ENCODE results near the gene MPP1.
"Not testable (repeated sequence)": the region's sequence is repeated elsewhere in the genome, so short reads cannot be mapped to it uniquely, and the experiment has no call there.

MPP1 gene

GRCh38 chrX:154804957-154805695, at the start of gene MPP1:
Gene MPP1, minus strand, starts transcription at chrX:154805485. Its CDS starts 112 bp downstream, at chrX:154805373.
- peak; percentile 25 to 63 (median 55) for DNase-seq (ENCODE audit: low read depth in 3 of 3, low spot score in 1 of 3)

DNA sequence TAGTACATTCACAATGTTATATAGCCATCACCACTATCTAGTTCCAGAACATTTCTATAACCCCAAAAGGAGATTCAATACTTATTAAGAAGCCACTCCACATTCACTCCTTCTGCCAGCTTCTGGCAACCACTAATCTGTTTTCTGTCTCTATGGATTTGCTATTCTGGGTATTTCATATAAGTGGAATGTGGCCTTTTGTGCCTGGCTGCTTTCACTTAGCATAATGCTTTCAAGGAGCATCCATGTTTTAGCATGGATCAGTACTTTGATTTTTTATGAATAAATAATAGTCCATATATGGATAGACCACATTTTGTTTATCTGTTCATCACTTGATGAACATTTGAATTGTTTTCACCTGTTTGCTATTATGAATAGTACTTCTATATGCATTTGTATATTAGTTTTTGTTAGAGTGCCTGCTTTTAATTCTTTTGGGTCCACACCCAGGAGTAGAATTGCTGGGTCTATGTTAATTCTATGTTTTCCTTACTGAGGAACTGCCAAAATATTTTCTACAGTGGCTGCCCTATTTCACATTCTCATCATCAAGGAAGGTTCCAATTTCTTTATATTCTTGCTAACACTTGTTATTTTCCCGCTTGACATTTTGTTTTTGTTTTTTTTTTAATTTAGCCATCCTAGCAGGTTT, 45.8 kb upstream of the MPP1 start:
- no peak for DNase-seq (ENCODE audit: low read depth in 3 of 3, low spot score in 1 of 3)

DNA sequence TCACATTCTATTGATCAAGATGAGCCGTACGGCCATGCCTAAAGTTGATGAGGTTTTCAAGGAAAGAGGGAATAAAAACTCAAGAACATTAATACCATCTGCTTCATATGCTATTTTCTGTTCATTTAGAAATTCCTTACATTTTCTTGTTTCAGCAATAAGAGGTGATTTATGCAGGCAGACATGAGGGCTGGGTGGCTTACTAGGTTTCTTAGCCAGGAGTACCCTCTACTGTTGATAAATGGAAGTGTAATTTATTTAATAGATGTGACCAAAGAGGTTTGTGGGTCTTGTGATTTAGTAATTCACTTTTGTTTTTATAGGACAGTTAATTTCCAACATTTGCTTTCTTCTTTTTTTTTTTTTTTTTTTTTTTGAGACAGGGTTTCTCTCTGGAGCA, 35.6 kb upstream of the MPP1 start:
- no peak for DNase-seq (ENCODE audit: low read depth in 3 of 3, low spot score in 1 of 3)

GRCh38 chrX:154836163-154836562, 30.9 kb upstream of the MPP1 start:
- DNase-seq (ENCODE audit: low read depth in 3 of 3, low spot score in 1 of 3), result no peak

DNA sequence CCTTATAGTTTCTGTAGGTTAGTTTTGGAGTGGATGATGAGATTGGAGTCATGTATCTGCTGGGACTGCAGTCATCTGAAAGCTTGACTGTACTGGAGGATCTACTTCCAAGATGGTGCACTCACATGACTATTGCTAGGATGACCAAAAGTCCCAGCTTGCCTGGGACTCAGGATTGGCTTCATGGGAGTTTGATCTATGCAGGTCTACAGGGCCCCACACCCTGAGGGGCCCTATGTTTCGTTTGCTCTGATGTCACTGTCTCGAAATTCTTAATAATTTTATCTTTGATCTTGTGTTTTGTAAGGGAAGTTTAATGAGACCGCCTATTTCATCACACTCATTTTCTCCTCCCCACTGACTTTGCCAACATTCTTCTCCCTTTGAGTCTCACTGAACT, 29.3 kb upstream of the MPP1 start, which contains the start of gene SMIM9:
Gene SMIM9, minus strand, starts transcription at position 101 of the 400 bp plus-strand sequence. CDS start 3,806 bp downstream, outside the sequence.
- DNase-seq (ENCODE audit: low read depth in 3 of 3, low spot score in 1 of 3), result no peak

- no peak for DNase-seq (ENCODE audit: low read depth in 3 of 3, low spot score in 1 of 3)
Observed at GRCh38 chrX:154833746-154834274, 28.5 kb upstream of the MPP1 start.

- no peak for DNase-seq (ENCODE audit: low read depth in 3 of 3, low spot score in 1 of 3)
Observed at GRCh38 chrX:154829926-154830442, 24.7 kb upstream of the MPP1 start.

DNA sequence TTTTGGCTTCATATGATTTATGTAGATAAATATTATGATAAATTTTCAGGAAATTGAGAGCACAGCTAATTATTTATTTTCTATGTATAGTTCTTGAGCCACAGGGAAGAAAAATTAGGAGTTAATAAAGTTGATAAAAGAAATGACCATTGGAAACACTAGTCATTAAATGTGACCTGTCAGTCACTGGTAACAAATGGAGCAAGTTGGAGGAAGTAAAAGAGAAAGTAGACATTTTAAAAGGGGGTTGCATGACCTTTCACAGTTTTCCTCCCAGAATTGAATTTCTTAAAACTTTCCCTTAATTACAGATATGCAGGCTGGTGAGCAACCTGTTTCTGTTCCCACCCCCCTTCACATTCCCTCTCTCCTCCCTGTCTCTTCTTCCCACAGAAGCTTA, 23.8 kb upstream of the MPP1 start:
- no peak for DNase-seq (ENCODE audit: low read depth in 3 of 3, low spot score in 1 of 3)

DNA sequence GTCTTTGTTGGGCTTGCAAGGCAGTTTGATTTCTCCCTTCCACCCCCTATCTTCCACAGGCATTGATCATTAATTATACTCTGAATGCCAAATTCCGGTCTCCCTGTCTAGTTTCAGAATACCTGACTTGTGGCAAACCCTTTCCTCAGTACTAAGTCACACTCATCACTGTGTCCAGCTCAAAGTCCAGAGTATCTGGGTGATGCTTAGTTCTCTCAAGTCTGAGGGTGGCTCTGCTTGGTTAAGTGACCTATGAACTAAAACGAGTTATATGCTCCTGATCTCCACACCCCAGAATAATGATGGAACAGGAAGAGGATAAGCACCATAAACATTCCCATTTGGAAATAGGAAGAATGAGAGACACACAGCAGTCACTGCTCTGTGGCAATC, 22.7 kb upstream of the MPP1 start:
- no peak for DNase-seq (ENCODE audit: low read depth in 3 of 3, low spot score in 1 of 3)

GRCh38 chrX:154827194-154828015, 22.1 kb upstream of the MPP1 start:
- DNase-seq (ENCODE audit: low read depth in 3 of 3, low spot score in 1 of 3), result no peak

GRCh38 chrX:154825586-154825985, 20.3 kb upstream of the MPP1 start:
- DNase-seq (ENCODE audit: low read depth in 3 of 3, low spot score in 1 of 3), result not testable (repeated sequence)

DNA sequence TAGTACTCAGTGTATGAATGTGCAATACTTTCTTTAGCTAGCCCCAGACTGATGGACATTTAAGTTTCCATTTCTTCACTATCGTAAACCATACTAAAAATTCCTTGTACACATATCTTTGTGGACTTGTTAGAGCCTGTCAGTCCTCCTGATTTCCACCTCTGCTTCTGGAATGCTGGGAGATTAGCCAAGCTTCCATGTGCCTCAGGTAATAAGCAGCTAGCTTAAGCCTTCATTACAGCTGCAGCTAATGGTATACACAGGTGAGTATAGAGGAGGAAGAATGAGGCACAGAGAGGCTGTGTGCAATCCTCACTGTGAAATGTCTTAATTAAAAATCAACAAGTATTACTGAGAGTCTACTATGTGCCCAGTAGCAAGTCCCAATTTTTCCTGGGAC, 19.4 kb upstream of the MPP1 start:
- DNase-seq (ENCODE audit: low read depth in 3 of 3, low spot score in 1 of 3), result no peak

GRCh38 chrX:154822029-154822428, 16.7 kb upstream of the MPP1 start:
- DNase-seq (ENCODE audit: low read depth in 3 of 3, low spot score in 1 of 3), result no peak

DNA sequence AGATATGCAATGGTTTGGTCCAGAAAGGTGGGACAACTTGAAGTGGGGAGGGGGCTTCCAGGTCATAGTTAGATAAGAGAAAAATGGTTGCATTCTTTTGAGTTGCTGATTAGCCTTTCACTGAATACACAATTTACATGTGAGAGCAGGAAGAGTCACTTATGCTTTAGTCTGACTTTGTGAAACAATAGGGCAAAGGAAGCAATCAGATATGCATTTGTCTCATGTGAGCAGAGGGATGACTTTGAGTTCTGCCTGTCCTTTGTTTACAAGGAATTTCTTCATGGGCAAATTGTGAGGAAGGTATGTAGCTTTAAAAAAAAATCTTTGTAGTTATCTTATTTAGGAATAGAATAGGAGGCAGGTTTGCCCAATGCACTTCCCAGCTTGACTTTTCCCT, 16.2 kb upstream of the MPP1 start:
- no peak for DNase-seq (ENCODE audit: low read depth in 3 of 3, low spot score in 1 of 3)

DNA sequence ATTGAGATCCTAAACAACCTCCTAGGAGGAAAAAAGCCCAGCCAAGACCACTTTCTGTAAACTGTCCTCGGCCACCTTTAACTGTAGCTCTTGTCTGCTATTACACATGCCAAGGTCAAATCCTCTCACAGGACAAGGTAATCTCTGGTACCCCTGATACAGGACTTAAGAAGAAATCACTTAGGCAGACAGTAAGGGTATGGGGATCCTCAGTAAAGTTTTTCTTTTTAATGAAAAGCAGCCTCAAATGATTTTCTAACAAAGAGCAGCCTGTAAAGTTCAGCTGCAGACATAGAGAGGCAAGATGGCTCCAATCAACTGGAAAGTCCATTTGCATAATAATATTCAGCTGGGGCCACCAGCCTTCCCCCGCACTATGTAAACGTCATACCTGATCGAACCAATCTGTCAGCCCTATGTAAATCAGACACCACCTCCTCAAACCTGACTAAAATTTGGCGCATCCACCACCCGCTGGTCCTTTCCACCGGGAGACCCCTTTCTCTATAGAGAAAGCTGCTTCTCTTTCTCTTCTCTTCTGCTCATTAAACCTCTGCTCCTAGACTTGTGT, 14.6 kb upstream of the MPP1 start:
- no peak for DNase-seq (ENCODE audit: low read depth in 3 of 3, low spot score in 1 of 3)

DNA sequence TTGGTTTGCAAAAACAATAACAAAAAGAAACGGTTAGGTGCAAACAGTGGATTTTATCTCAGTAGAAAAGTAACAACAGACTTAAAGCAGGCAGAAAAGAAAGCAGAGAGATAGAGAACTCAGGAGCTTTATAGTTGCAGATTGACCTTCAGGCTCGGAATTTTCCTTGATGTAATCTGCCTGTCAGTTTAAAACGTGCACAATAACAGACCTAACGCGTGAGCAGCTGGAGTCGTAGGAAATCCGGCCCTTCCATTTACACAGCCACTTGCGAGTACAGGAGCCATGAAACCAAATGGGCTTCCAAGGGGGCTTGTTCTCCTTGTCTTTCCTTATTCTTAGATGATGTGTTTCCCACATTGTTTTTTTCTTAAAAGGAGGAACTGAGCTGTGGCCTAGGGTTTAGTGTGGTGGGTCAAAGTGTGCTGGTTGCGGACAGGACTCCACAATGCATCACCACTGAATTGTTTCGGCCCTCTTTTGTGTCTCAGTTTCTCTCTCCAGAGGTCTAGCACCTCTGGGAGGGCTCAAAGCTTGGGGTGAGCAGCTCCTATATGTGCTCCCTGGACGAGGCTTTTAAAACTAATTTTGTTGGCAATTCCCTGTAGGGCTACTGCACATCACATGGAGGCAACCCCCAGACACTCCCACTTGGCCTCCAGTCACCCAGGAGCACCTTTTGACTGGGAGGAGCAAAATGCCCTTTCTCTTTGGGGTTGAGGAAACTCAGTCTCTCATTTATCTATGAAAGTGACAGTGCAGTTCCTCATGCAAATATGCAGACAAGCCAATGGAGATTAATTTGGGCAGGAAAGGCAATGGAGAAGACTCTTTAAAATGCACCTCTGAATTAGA, 13.9 kb upstream of the MPP1 start:
- DNase-seq (ENCODE audit: low read depth in 3 of 3, low spot score in 1 of 3), result no peak

- DNase-seq (ENCODE audit: low read depth in 3 of 3, low spot score in 1 of 3), result not testable (repeated sequence)
Observed at GRCh38 chrX:154817048-154817618, 11.8 kb upstream of the MPP1 start.

- DNase-seq (ENCODE audit: low read depth in 3 of 3, low spot score in 1 of 3), result not testable (repeated sequence)
Observed at GRCh38 chrX:154816326-154816898, 11.1 kb upstream of the MPP1 start.

DNA sequence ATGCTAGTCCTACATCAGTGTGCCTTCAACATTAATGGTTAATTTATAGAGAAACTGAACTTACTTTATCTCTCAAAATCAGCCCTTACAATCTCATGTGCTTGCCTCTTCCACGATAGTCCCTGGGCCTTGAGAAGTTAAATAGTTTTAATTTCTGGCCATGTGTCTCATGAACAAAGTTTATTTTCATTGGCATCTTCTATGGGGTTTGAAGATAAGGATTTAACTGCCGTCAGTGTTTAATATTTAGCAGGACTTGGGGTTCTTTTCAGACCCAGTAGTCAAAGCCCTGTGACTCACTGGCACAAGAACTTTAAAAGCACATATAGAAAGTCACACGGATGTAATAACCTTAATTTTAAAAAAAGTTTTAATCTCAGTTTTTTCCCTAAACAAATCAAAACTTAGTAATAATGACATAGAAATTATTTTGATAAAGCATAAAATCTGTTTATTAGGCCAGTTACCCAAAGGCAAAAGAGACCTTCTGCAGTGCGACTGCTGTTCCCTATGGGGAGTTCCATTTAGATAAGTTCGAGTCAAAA, 10.1 kb upstream of the MPP1 start:
- DNase-seq (ENCODE audit: low read depth in 3 of 3, low spot score in 1 of 3), result no peak
